OCI-LY3 (cell line): ENCODE data around the gene HAUS6.

ENCODE experiments used
- EZH2phosphoT487 ChIP-seq: fragments of 200-600 bp; shearing (Covaris generic); IDR thresholded peaks from 2 replicates; pipeline ENCODE4 v1.6.1; 2018; ENCODE audit warnings: antibody characterized with exemption, mixed run types, low read depth
- TF ChIP-seq, protein P1 (sequence below): fragments of 200-600, 300-600 bp; sonication (generic); IDR thresholded peaks from 2 replicates; pipeline ENCODE4 v1.5.1; 2014; ENCODE audit warnings: antibody characterized with exemption, low read length, low read depth

DNA sequence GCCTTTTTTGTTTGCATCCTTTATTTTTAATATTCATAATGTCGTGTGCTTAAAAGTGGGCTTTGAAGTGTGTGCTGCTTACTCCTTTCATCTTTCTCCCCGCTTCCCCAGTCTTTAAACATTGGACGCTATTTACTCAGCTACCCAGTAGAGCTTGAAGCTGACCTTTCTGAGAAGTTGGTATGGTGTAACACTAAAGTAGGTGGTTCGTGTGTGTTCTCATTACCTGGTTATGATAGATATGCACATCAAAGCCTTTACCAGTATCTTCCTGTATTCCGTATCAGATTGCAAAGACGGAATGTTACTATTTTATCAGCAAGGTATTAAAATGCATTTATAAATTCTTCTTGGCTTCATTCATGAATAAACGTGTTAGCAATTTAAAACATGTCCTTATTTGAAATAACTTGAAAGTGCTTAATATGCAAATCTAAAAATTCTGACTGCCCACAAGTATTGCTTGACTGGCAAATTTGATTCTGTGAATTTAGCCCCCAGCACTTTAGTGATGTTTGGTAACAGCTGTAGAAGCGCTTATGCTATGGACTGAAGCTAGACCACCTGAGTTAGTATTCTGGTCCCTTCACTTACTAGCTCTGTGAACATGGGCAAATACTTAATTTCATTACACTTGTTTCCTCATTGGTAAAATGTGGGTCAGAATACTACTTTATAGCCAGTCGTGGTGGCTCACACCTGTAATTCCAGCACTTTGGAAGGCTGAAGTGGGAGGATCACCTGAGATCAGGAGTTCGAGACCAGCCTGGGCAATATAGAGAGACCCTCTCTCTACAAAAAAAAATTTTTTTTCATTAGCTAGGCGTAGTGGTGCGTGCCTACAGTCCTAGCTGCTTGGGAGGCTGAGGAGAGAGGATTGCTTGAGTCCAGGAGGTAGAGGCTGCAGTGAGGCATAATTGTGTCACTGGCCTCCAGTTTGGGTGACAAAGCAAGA lies 51.8 kb downstream of the HAUS6 start:
- TF ChIP-seq, protein P1, sequence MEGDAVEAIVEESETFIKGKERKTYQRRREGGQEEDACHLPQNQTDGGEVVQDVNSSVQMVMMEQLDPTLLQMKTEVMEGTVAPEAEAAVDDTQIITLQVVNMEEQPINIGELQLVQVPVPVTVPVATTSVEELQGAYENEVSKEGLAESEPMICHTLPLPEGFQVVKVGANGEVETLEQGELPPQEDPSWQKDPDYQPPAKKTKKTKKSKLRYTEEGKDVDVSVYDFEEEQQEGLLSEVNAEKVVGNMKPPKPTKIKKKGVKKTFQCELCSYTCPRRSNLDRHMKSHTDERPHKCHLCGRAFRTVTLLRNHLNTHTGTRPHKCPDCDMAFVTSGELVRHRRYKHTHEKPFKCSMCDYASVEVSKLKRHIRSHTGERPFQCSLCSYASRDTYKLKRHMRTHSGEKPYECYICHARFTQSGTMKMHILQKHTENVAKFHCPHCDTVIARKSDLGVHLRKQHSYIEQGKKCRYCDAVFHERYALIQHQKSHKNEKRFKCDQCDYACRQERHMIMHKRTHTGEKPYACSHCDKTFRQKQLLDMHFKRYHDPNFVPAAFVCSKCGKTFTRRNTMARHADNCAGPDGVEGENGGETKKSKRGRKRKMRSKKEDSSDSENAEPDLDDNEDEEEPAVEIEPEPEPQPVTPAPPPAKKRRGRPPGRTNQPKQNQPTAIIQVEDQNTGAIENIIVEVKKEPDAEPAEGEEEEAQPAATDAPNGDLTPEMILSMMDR = no peak
- no peak for TF ChIP-seq EZH2phosphoT487
